ENCODE measurements around the gene ITCH. TPM values are rescaled to one million over a fixed set of nuclear protein-coding genes. Genes with fewer than 3 reads are reported as not detected.
"Not testable (repeated sequence)": the region's sequence is repeated elsewhere in the genome, so short reads cannot be mapped to it uniquely, and the experiment has no call there.

Gene ITCH
- total RNA-seq, 1 experiment from 2014 or later = 63.9 TPM

DNA sequence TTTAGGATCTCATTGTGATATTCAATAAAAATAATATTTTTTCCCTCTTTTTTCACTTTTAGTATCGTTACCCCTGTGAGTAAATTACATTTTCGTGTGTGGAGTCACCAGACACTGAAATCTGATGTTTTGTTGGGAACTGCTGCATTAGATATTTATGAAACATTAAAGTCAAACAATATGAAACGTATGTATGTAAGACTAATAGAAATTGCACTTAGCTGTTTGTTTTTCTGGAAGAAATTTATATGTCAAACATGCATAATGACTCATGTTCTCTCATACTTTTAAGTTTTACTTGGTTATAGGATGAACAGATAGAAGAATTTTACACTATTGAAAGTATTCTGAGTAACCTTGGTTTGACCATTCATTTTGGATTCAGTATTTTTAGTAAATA lies 49.4 kb downstream of the ITCH start:
- no peak for TF ChIP-seq TCF7L2 (IDR thresholded peaks at IDR 0.05; ENCODE audit: low read depth, low read length)
- TF ChIP-seq, protein P1, sequence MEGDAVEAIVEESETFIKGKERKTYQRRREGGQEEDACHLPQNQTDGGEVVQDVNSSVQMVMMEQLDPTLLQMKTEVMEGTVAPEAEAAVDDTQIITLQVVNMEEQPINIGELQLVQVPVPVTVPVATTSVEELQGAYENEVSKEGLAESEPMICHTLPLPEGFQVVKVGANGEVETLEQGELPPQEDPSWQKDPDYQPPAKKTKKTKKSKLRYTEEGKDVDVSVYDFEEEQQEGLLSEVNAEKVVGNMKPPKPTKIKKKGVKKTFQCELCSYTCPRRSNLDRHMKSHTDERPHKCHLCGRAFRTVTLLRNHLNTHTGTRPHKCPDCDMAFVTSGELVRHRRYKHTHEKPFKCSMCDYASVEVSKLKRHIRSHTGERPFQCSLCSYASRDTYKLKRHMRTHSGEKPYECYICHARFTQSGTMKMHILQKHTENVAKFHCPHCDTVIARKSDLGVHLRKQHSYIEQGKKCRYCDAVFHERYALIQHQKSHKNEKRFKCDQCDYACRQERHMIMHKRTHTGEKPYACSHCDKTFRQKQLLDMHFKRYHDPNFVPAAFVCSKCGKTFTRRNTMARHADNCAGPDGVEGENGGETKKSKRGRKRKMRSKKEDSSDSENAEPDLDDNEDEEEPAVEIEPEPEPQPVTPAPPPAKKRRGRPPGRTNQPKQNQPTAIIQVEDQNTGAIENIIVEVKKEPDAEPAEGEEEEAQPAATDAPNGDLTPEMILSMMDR (IDR thresholded peaks at IDR 0.05) = no peak
- TF ChIP-seq, protein P2, sequence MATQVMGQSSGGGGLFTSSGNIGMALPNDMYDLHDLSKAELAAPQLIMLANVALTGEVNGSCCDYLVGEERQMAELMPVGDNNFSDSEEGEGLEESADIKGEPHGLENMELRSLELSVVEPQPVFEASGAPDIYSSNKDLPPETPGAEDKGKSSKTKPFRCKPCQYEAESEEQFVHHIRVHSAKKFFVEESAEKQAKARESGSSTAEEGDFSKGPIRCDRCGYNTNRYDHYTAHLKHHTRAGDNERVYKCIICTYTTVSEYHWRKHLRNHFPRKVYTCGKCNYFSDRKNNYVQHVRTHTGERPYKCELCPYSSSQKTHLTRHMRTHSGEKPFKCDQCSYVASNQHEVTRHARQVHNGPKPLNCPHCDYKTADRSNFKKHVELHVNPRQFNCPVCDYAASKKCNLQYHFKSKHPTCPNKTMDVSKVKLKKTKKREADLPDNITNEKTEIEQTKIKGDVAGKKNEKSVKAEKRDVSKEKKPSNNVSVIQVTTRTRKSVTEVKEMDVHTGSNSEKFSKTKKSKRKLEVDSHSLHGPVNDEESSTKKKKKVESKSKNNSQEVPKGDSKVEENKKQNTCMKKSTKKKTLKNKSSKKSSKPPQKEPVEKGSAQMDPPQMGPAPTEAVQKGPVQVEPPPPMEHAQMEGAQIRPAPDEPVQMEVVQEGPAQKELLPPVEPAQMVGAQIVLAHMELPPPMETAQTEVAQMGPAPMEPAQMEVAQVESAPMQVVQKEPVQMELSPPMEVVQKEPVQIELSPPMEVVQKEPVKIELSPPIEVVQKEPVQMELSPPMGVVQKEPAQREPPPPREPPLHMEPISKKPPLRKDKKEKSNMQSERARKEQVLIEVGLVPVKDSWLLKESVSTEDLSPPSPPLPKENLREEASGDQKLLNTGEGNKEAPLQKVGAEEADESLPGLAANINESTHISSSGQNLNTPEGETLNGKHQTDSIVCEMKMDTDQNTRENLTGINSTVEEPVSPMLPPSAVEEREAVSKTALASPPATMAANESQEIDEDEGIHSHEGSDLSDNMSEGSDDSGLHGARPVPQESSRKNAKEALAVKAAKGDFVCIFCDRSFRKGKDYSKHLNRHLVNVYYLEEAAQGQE (IDR thresholded peaks at IDR 0.05; ENCODE audit: insufficient read depth in 1 of 2, low read depth in 2 of 2, low read length in 1 of 2) = no peak
- no peak for TF ChIP-seq SIN3A (IDR thresholded peaks at IDR 0.05; ENCODE audit: borderline replicate concordance, insufficient read depth, low read depth, low read length)
- TF ChIP-seq POLR2AphosphoS5 (IDR thresholded peaks at IDR 0.05; ENCODE audit: low read depth, low read length) = no peak
- DNase-seq (ENCODE audit: low read depth, low spot score) = no peak
- BruUV-seq (replicated peaks) = no TSS peak
- CTCF ChIA-PET = interaction anchor here (0.5 kb wide), 1 partner anchor 14 kb away, joined by 3 read pairs; no protein-coding TSS in a partner anchor
- Histone ChIP-seq H3K27ac (ENCODE audit: low read length) (no peak overlapping the region), H3K4me3 (ENCODE audit: low read depth in 2 of 2, low read length in 2 of 2) (no peak overlapping the region), H3K27me3 (ENCODE audit: control insufficient read depth, insufficient read depth, low read length) (no peaks in the 10 kb centered on the region), H3K4me1 (ENCODE audit: control insufficient read depth, insufficient read depth, low read length) (peaks cover 4% of the 10 kb centered on the region; the same call in 1 of the 2 replicates), H3K36me3 (ENCODE audit: control insufficient read depth, insufficient read depth, low read length) (peaks cover 44% of the 10 kb centered on the region), H3K9me3 (ENCODE audit: control insufficient read depth, insufficient read depth, low read depth, low read length) (no peaks in the 10 kb centered on the region)
- intact Hi-C loops (cut with micrococcal nuclease; ENCODE audit: unreplicated experiment) (no loop called here), in situ Hi-C loops (cut with HindIII; ENCODE audit: low pct_unique_long_range_greater_than_20kb, low sequenced_read_pairs) (no loop called here)
- POLR2A ChIA-PET = no interaction called here
- no peak for ATAC-seq

DNA sequence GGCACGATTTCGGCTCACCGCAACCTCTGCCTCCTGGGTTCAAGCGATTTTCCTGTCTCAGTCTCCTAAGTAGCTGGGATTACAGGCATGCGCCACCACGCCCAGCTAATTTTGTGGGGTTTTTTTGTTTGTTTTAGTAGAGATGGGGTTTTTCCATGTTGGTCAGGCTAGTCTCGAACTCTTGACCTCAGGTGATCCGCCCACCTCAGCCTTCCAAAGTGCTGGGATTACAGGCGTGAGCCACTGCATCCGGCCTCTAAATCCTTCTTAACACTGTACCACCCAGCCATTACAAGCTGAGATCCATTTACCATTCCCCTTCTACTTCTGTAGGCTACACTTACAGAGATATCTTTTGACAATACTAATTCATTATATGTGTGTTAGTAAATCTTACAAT lies 51.5 kb downstream of the ITCH start:
- CTCF ChIA-PET; POLR2A ChIA-PET; DNase-seq (ENCODE audit: low read depth, low spot score); H3K4me1 ChIP-seq (ENCODE audit: control insufficient read depth, insufficient read depth, low read length); intact Hi-C loops (cut with micrococcal nuclease; ENCODE audit: unreplicated experiment); H3K27me3 ChIP-seq (ENCODE audit: control insufficient read depth, insufficient read depth, low read length); ATAC-seq; H3K9me3 ChIP-seq (ENCODE audit: control insufficient read depth, insufficient read depth, low read depth, low read length); H3K4me3 ChIP-seq (ENCODE audit: low read depth in 2 of 2, low read length in 2 of 2); H3K27ac ChIP-seq (ENCODE audit: low read length); in situ Hi-C loops (cut with HindIII; ENCODE audit: low pct_unique_long_range_greater_than_20kb, low sequenced_read_pairs); BruUV-seq (replicated peaks): not testable (repeated sequence)
- H3K36me3 ChIP-seq (ENCODE audit: control insufficient read depth, insufficient read depth, low read length) = peaks cover 35% of the 10 kb centered on the region

DNA sequence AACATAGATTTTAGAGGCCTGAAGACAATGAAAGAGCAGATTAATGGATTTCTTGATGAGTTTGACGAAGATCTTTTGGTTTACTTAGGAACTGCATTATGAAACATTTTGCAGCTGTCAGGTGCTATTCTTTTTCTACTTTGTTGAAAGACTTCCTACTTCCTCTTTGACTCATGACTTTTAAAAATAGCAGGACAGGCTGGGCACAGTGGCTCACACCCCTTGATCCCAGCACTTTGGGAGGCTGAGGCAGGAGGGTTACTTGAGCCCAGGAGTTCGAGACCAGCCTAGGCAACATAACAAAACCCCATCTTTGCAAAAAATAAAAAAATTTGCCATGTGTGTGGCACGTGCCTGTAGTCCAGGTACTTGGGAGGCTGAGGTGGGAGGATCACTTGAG lies 52.0 kb downstream of the ITCH start:
- ATAC-seq = no peak
- Histone ChIP-seq H3K27ac (ENCODE audit: low read length) (no peak overlapping the region), H3K9me3 (ENCODE audit: control insufficient read depth, insufficient read depth, low read depth, low read length) (no peaks in the 10 kb centered on the region), H3K27me3 (ENCODE audit: control insufficient read depth, insufficient read depth, low read length) (no peaks in the 10 kb centered on the region), H3K4me1 (ENCODE audit: control insufficient read depth, insufficient read depth, low read length) (peaks cover 4% of the 10 kb centered on the region; the same call in 1 of the 2 replicates), H3K4me3 (ENCODE audit: low read depth in 2 of 2, low read length in 2 of 2) (no peak overlapping the region), H3K36me3 (ENCODE audit: control insufficient read depth, insufficient read depth, low read length) (peaks cover 36% of the 10 kb centered on the region)
- intact Hi-C loops (cut with micrococcal nuclease; ENCODE audit: unreplicated experiment) = no loop called here
- in situ Hi-C loops (cut with HindIII; ENCODE audit: low pct_unique_long_range_greater_than_20kb, low sequenced_read_pairs) = no loop called here
- no TSS peak for BruUV-seq (replicated peaks)
- TF ChIP-seq, protein P1 (IDR thresholded peaks at IDR 0.05) = no peak
- TF ChIP-seq POLR2AphosphoS5 (IDR thresholded peaks at IDR 0.05; ENCODE audit: low read depth, low read length) = no peak
- TF ChIP-seq TCF7L2 (IDR thresholded peaks at IDR 0.05; ENCODE audit: low read depth, low read length) = no peak
- ChIA-PET POLR2A (no interaction called here), CTCF (no interaction called here)
- no peak for DNase-seq (ENCODE audit: low read depth, low spot score)
